OCI-LY7 (cell line): ENCODE measurements around the gene PHACTR1.

Experiments
- EZH2phosphoT487 ChIP-seq: fragments of 200-600 bp; sonication (generic); IDR thresholded peaks from 2 replicates; pipeline ENCODE4 v1.6.1; 2018; ENCODE audit warnings: low read depth, borderline replicate concordance, mild to moderate bottlenecking, mixed run types, antibody characterized with exemption, low read length, moderate library complexity, mixed read lengths
- TF ChIP-seq, protein P1 (sequence below): fragments of 200-600 bp; sonication (generic); conservative IDR thresholded peaks from 2 replicates; pipeline ENCODE4 v1.5.1; 2014; ENCODE audit warnings: mild to moderate bottlenecking, antibody characterized with exemption, low read length, moderate library complexity, mixed read lengths

- TF ChIP-seq, protein P1, sequence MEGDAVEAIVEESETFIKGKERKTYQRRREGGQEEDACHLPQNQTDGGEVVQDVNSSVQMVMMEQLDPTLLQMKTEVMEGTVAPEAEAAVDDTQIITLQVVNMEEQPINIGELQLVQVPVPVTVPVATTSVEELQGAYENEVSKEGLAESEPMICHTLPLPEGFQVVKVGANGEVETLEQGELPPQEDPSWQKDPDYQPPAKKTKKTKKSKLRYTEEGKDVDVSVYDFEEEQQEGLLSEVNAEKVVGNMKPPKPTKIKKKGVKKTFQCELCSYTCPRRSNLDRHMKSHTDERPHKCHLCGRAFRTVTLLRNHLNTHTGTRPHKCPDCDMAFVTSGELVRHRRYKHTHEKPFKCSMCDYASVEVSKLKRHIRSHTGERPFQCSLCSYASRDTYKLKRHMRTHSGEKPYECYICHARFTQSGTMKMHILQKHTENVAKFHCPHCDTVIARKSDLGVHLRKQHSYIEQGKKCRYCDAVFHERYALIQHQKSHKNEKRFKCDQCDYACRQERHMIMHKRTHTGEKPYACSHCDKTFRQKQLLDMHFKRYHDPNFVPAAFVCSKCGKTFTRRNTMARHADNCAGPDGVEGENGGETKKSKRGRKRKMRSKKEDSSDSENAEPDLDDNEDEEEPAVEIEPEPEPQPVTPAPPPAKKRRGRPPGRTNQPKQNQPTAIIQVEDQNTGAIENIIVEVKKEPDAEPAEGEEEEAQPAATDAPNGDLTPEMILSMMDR, result no peak
- TF ChIP-seq EZH2phosphoT487, result no peak
Observed at GRCh38 chr6:13081189-13081563, 364.6 kb downstream of the PHACTR1 start.
